CD4-positive, alpha-beta T cell (primary cell): Measurements from ENCODE around the gene PNKP. TPM values are rescaled to one million over a fixed set of nuclear protein-coding genes. Genes with fewer than 3 reads are reported as not detected.

ENCODE experiments used
- ATAC-seq: fragments of 200-7000 bp; cut with Tn5 transposase; one replicate; pipeline ENCODE4 v1.10.0; 2022; ENCODE audit warnings: mild to moderate bottlenecking; ENCODE audit not compliant: poor library complexity
- CTCF ChIA-PET: fragments of 350-600 bp; sonication (Branson Sonifier 250); formaldehyde crosslinking; loops from one replicate; lab custom pipeline; 2021; ENCODE audit warnings: antibody characterized with exemption, inconsistent platforms; lab: Charles Lee
- POLR2A ChIA-PET: fragments of 350-600 bp; sonication (Branson Sonifier 250); formaldehyde crosslinking; loops from one replicate; lab custom pipeline; 2021; ENCODE audit warnings: antibody characterized with exemption, inconsistent platforms; lab: Charles Lee
- DNase-seq, 14 experiments: peaks; one replicate each; pipeline ENCODE4 v3.0.0-alpha.2; 2013 to 2020; ENCODE audit warnings: mixed read lengths in 2 of 14
- H3K27ac ChIP-seq, 2 donors: one replicate each; pipeline versions ENCODE4 v1.5.1 to v1.7.0; 2013; ENCODE audit warnings: low read length in 2 of 2, low read depth in 1 of 2, mild to moderate bottlenecking in 1 of 2
- H3K27me3 ChIP-seq, 2 experiments: 1 replicate in 1 of 2; 2 replicates in 1 of 2; pipeline versions ENCODE4 v1.6.1 to v1.7.0; 2013; ENCODE audit warnings: low read length in 2 of 2, control low read depth in 1 of 2, mild to moderate bottlenecking in 1 of 2, moderate library complexity in 1 of 2; ENCODE audit not compliant: insufficient read depth in 2 of 2, control insufficient read depth in 1 of 2
- H3K36me3 ChIP-seq: one replicate; pipeline ENCODE4 v1.6.1; 2013; ENCODE audit warnings: low read length, control low read depth; ENCODE audit not compliant: insufficient read depth
- H3K4me1 ChIP-seq: one replicate; pipeline ENCODE4 v1.6.1; 2013; ENCODE audit warnings: low read length, control low read depth; ENCODE audit not compliant: insufficient read depth
- H3K4me3 ChIP-seq: one replicate; pipeline ENCODE4 v1.5.1; 2013; ENCODE audit warnings: mild to moderate bottlenecking, low read length, moderate library complexity
- H3K9me3 ChIP-seq, 2 experiments: 1 replicate in 1 of 2; 2 replicates in 1 of 2; pipeline versions ENCODE4 v1.6.1 to v1.7.0; 2013; ENCODE audit warnings: low read length in 2 of 2, mild to moderate bottlenecking in 2 of 2, control low read depth in 1 of 2, moderate library complexity in 1 of 2; ENCODE audit not compliant: control insufficient read depth in 1 of 2, insufficient read depth in 1 of 2
- H3K27ac Mint-ChIP-seq: one replicate; pipeline ENCODE4 v1.8.0; 2020; ENCODE audit warnings: mixed read lengths
- H3K27me3 Mint-ChIP-seq: one replicate; pipeline ENCODE4 v1.8.0; 2021; ENCODE audit warnings: mixed read lengths
- H3K36me3 Mint-ChIP-seq: one replicate; pipeline ENCODE4 v1.8.0; 2021; ENCODE audit warnings: low read depth, mixed read lengths
- H3K4me1 Mint-ChIP-seq: one replicate; pipeline ENCODE4 v1.8.0; 2021; ENCODE audit warnings: low read depth, mixed read lengths
- H3K4me3 Mint-ChIP-seq: one replicate; pipeline ENCODE4 v1.8.0; 2020; ENCODE audit warnings: mild to moderate bottlenecking, mixed read lengths
- H3K9me3 Mint-ChIP-seq: one replicate; pipeline ENCODE4 v1.8.0; 2020; ENCODE audit warnings: mixed read lengths
- intact Hi-C, 2 experiments: fragments of 100-400 bp; cut with DNase I in 1 of 2; cut with micrococcal nuclease in 1 of 2; formaldehyde crosslinking; loops; one replicate each; pipeline versions ENCODE4 v1.15.1 to v1.9.0; 2023 to 2025; cut with DNase I, micrococcal nuclease
- total RNA-seq, 174 experiments: library from RNA in 2 of 174; stranded (reverse) in 2 of 174; gene quantifications; one replicate each; pipeline ENCODE4 v1.2.3 and lab custom pipeline; 2021 to 2026
- TF ChIP-seq, protein P1 (sequence below): fragments of 200-600 bp; IDR thresholded peaks from one replicate; pipeline ENCODE4 v1.8.0; 2022; ENCODE audit warnings: antibody characterized with exemption, mild to moderate bottlenecking

The PNKP gene
- total RNA-seq, 2 experiments from 2014 or later = 96.1 to 98.1 TPM

DNA sequence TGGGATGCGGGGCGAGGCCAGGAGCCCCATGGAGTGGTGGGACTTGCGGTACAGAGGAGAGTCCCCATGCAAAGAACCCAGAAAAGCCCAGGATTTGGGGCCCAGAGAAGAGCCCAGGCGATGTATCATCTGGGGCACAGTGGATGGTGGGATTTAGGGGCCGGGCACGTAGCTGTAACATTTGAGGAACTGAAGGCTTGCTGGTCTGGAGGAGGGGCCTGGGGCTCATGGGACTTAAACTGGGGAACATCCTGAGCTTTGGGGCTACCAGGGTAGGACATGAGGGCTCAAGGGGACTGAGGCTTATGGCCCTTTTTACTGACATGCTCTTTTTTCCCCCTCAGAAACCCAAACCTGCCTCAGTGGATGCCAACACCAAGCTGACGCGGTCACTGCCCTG, 35.8 kb downstream of the PNKP start:
- peaks cover 1% of the 10 kb centered on the region for H3K4me1 Mint-ChIP-seq
- no peak overlapping the region for H3K27ac ChIP-seq
- H3K4me3 Mint-ChIP-seq = no peak overlapping the region
- ChIA-PET POLR2A (no interaction called here), CTCF (no interaction called here)
- peaks cover 53% of the 10 kb centered on the region for H3K36me3 Mint-ChIP-seq
- H3K27me3 Mint-ChIP-seq = no peaks in the 10 kb centered on the region
- intact Hi-C loops = no loop called here
- TF ChIP-seq, protein P1, sequence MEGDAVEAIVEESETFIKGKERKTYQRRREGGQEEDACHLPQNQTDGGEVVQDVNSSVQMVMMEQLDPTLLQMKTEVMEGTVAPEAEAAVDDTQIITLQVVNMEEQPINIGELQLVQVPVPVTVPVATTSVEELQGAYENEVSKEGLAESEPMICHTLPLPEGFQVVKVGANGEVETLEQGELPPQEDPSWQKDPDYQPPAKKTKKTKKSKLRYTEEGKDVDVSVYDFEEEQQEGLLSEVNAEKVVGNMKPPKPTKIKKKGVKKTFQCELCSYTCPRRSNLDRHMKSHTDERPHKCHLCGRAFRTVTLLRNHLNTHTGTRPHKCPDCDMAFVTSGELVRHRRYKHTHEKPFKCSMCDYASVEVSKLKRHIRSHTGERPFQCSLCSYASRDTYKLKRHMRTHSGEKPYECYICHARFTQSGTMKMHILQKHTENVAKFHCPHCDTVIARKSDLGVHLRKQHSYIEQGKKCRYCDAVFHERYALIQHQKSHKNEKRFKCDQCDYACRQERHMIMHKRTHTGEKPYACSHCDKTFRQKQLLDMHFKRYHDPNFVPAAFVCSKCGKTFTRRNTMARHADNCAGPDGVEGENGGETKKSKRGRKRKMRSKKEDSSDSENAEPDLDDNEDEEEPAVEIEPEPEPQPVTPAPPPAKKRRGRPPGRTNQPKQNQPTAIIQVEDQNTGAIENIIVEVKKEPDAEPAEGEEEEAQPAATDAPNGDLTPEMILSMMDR = no peak
- H3K4me1 ChIP-seq = peaks cover 2% of the 10 kb centered on the region
- no peak overlapping the region for H3K4me3 ChIP-seq
- H3K9me3 Mint-ChIP-seq = no peaks in the 10 kb centered on the region
- no peaks in the 10 kb centered on the region for H3K9me3 ChIP-seq
- no peaks in the 10 kb centered on the region for H3K27me3 ChIP-seq
- H3K27ac Mint-ChIP-seq = no peak overlapping the region
- DNase-seq = no peak
- H3K36me3 ChIP-seq = peaks cover 95% of the 10 kb centered on the region
- no peak for ATAC-seq

DNA sequence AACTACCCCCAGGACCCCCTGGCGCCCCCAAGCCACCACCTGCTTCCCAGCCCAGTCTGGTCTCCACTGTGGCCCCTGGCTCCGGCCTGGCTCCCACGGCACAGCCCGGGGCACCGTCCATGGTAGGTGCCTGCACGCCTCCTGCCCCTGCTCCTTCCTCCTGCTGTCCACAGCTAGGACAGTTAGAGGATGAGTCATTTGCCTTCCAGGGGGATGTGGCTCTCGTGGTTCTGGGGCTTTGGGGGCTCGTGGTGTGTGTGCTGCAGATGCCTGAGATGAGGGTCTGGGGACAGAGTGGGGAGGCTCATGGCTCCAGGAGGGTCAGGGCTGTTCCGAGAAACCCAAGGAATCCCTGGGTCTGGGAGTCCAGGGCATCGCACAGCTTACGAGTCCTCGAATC, 36.6 kb downstream of the PNKP start:
- Histone ChIP-seq H3K36me3 (peaks cover 88% of the 10 kb centered on the region), H3K9me3 (no peaks in the 10 kb centered on the region), H3K4me1 (peaks cover 2% of the 10 kb centered on the region), H3K27ac (no peak overlapping the region), H3K27me3 (no peaks in the 10 kb centered on the region), H3K4me3 (no peak overlapping the region)
- H3K4me3 Mint-ChIP-seq = no peak overlapping the region
- ChIA-PET CTCF (interaction anchor here (0.5 kb wide), 1 partner anchor 37 kb away, joined by 3 read pairs; no protein-coding TSS in a partner anchor), POLR2A (interaction anchor here (1.3 kb wide), 1 partner anchor 20 kb away, joined by 3 read pairs; the partner anchor contains the start of gene PTOV1)
- H3K27ac Mint-ChIP-seq = no peak overlapping the region
- H3K4me1 Mint-ChIP-seq = peaks cover 4% of the 10 kb centered on the region
- no peaks in the 10 kb centered on the region for H3K27me3 Mint-ChIP-seq
- DNase-seq (no peak), ATAC-seq (no peak)
- TF ChIP-seq, protein P1 = no peak
- H3K9me3 Mint-ChIP-seq = no peaks in the 10 kb centered on the region
- intact Hi-C loops = no loop called here
- peaks cover 57% of the 10 kb centered on the region for H3K36me3 Mint-ChIP-seq

DNA sequence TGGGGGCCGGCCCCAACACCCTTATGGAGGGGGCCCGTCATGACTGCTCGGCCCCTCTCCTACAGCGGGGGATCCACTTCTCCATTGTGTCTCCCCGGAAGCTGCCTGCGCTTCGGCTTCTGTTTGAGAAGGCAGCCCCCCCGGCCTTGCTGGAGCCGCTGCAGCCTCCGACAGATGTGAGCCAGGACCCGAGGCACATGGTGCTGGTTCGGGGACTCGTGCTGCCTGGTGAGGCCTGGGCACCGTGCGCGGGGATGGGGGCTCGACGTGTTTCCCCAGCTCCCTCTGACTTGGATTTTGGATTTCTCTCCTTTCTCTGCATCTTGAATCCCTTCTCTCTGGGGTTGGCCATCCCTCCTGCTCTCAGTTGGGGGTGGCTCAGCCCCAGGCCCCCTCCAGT, 37.7 kb downstream of the PNKP start:
- peaks cover 78% of the 10 kb centered on the region for H3K36me3 ChIP-seq

More for the DNA sequence above, 37.7 kb downstream of the PNKP start:
- no peak overlapping the region for H3K27ac Mint-ChIP-seq
- H3K4me3 Mint-ChIP-seq = no peak overlapping the region
- no peak for DNase-seq
- no peak overlapping the region for H3K27ac ChIP-seq
- peaks cover 4% of the 10 kb centered on the region for H3K4me1 Mint-ChIP-seq
- no peak for ATAC-seq
- no peak overlapping the region for H3K4me3 ChIP-seq
- no peaks in the 10 kb centered on the region for H3K27me3 Mint-ChIP-seq
- no peaks in the 10 kb centered on the region for H3K9me3 Mint-ChIP-seq
- ChIA-PET CTCF (no interaction called here), POLR2A (no interaction called here)
- H3K4me1 ChIP-seq = peaks cover 2% of the 10 kb centered on the region
- TF ChIP-seq, protein P1 = no peak
- peaks cover 51% of the 10 kb centered on the region for H3K36me3 Mint-ChIP-seq
- no peaks in the 10 kb centered on the region for H3K27me3 ChIP-seq
- no peaks in the 10 kb centered on the region for H3K9me3 ChIP-seq
- intact Hi-C loops = no loop called here
